HCT116 (cell line): ENCODE results near the gene MYO7B. TPM values are rescaled to one million over a fixed set of nuclear protein-coding genes. Genes with fewer than 3 reads are reported as not detected.

Source experiments
- ATAC-seq: fragments of 200-7000 bp; cut with Tn5 transposase; 2 replicates; pipeline ENCODE4 v1.9.1; 2020; ENCODE audit warnings: mild to moderate bottlenecking, moderate library complexity
- BruUV-seq: library from RNA; stranded (reverse); fragments of 400-500 nt; replicated peaks from 2 replicates; lab custom pipeline; 2021; lab: Mats Ljungman, UMichigan
- CTCF ChIA-PET: fragments of 300-600 bp; sonication (Branson Sonifier 250); formaldehyde crosslinking; loops from one replicate; lab custom pipeline; 2021; ENCODE audit warnings: antibody characterized with exemption; lab: Charles Lee
- POLR2A ChIA-PET: fragments of 300-600, 350-600 bp; sonication (Branson Sonifier 250); formaldehyde crosslinking; loops from one replicate; lab custom pipeline; 2021; ENCODE audit warnings: antibody characterized with exemption; lab: Charles Lee
- RAD21 ChIA-PET, 2 experiments: fragments of 300-600 bp; sonication (Branson Sonifier 250); formaldehyde crosslinking; loops; one replicate each; lab custom pipeline; 2023; ENCODE audit warnings: low total read pairs in 2 of 2; ENCODE audit not compliant: uncharacterized antibody in 2 of 2, unreplicated experiment in 2 of 2, low non-redundant PET in 1 of 2; lab: Charles Lee
- DNase-seq: peaks from one replicate; pipeline ENCODE4 v3.0.0-alpha.2; 2010; ENCODE audit warnings: low read depth, low spot score
- H2AFZ ChIP-seq: fragments of 200-600 bp; shearing (Covaris generic), sonication (generic); 2 replicates; pipeline ENCODE4 v1.6.1; 2017; ENCODE audit warnings: low read depth, mixed run types, mixed read lengths, antibody characterized with exemption, low read length; ENCODE audit not compliant: poor library complexity, severe bottlenecking
- H3K27ac ChIP-seq: 2 replicates; pipeline ENCODE4 v1.5.1; 2012; ENCODE audit warnings: low read depth, low read length
- H3K27me3 ChIP-seq: fragments of 200-600 bp; sonication (generic); 2 replicates; pipeline ENCODE4 v1.6.1; 2016; ENCODE audit warnings: mixed run types, low read length, mixed read lengths; ENCODE audit not compliant: insufficient read depth
- H3K36me3 ChIP-seq, 2 experiments: fragments of 200-500 bp in 1 of 2; fragments of 200-600 bp in 1 of 2; sonication (Bioruptor generic) in 1 of 2; sonication (generic) in 1 of 2; 2 replicates each; pipeline versions ENCODE4 v1.5.1 to v1.6.1; 2014 to 2016; ENCODE audit warnings: low read length in 2 of 2, inconsistent platforms in 1 of 2, mixed read lengths in 1 of 2, mixed run types in 1 of 2; ENCODE audit not compliant: insufficient read depth in 2 of 2, control insufficient read depth in 1 of 2
- H3K4me1 ChIP-seq, 2 experiments: fragments of 200-600 bp in 1 of 2; sonication (generic) in 1 of 2; 2 replicates each; pipeline versions ENCODE4 v1.5.1 to v1.6.1; 2012 to 2017; ENCODE audit warnings: low read length in 2 of 2, inconsistent platforms in 1 of 2, mild to moderate bottlenecking in 1 of 2, mixed read lengths in 1 of 2, mixed run types in 1 of 2, moderate library complexity in 1 of 2; ENCODE audit not compliant: insufficient read depth in 2 of 2, control insufficient read depth in 1 of 2
- H3K4me2 ChIP-seq: fragments of 200-600 bp; sonication (generic); 2 replicates; pipeline ENCODE4 v1.6.1; 2017; ENCODE audit warnings: mixed run types, low read length, mixed read lengths
- H3K4me3 ChIP-seq, 2 experiments: fragments of 200-600 bp in 1 of 2; sonication (generic) in 1 of 2; replicated peaks in 1 of 2; 2 replicates each; pipeline ENCODE4 v1.5.1; 2011 to 2016; ENCODE audit warnings: low read length in 2 of 2, control low read depth in 1 of 2, low read depth in 1 of 2, mild to moderate bottlenecking in 1 of 2, mixed read lengths in 1 of 2, mixed run types in 1 of 2
- H3K79me2 ChIP-seq: fragments of 200-600 bp; sonication (generic); 2 replicates; pipeline ENCODE4 v1.6.1; 2017; ENCODE audit warnings: mild to moderate bottlenecking, mixed run types, low read length, moderate library complexity, mixed read lengths; ENCODE audit not compliant: insufficient read depth
- H3K9ac ChIP-seq: fragments of 200-600 bp; sonication (generic); 2 replicates; pipeline ENCODE4 v1.6.1; 2016; ENCODE audit warnings: low read length, mixed read lengths
- H3K9me2 ChIP-seq: fragments of 200-600 bp; sonication (generic), shearing (Covaris generic); 2 replicates; pipeline ENCODE4 v1.6.1; 2017; ENCODE audit warnings: mixed run types, mild to moderate bottlenecking, moderate library complexity; ENCODE audit not compliant: insufficient read depth
- H3K9me3 ChIP-seq, 2 experiments: fragments of 200-500 bp in 1 of 2; fragments of 200-600 bp in 1 of 2; sonication (Bioruptor generic) in 1 of 2; sonication (generic) in 1 of 2; 2 replicates each; pipeline ENCODE4 v1.6.1; 2014 to 2017; ENCODE audit warnings: low read length in 2 of 2, mixed read lengths in 2 of 2, inconsistent platforms in 1 of 2, low read depth in 1 of 2, mild to moderate bottlenecking in 1 of 2, mixed run types in 1 of 2, moderate library complexity in 1 of 2; ENCODE audit not compliant: control insufficient read depth in 1 of 2, insufficient read depth in 1 of 2
- H4K20me1 ChIP-seq: fragments of 200-600 bp; sonication (generic), shearing (Covaris generic); 2 replicates; pipeline ENCODE4 v1.6.1; 2017; ENCODE audit warnings: mixed run types, mild to moderate bottlenecking, moderate library complexity; ENCODE audit not compliant: insufficient read depth
- ATF3 ChIP-seq: IDR thresholded peaks from 2 replicates; pipeline ENCODE4 v1.6.1; 2012
- CTCF ChIP-seq, 3 experiments: fragments of 200-600 bp in 1 of 3; sonication (generic) in 1 of 3; IDR thresholded peaks in 2 of 3; conservative IDR thresholded peaks in 1 of 3; 2 replicates each; pipeline ENCODE4 v1.5.1; 2012 to 2017; ENCODE audit warnings: low read depth in 2 of 3, low read length in 2 of 3, antibody characterized with exemption in 1 of 3, borderline replicate concordance in 1 of 3, control low read depth in 1 of 3, mild to moderate bottlenecking in 1 of 3, mixed read lengths in 1 of 3, mixed run types in 1 of 3, moderate library complexity in 1 of 3; ENCODE audit not compliant: insufficient read depth in 1 of 3
- POLR2A ChIP-seq: IDR thresholded peaks from 2 replicates; pipeline ENCODE4 v1.7.0; 2011; ENCODE audit warnings: borderline replicate concordance; ENCODE audit not compliant: insufficient read depth, insufficient read length; ENCODE audit errors: extremely low read depth
- intact Hi-C: fragments of 100-400 bp; cut with micrococcal nuclease; formaldehyde crosslinking; loops from 2 replicates; pipeline ENCODE4 v1.10.0; 2022
- total RNA-seq: library from RNA; stranded (reverse); gene quantifications from one replicate; pipeline ENCODE4 v1.2.1, GENCODE V29; 2021; ENCODE audit not compliant: unreplicated experiment
- TF ChIP-seq, protein P1 (sequence below): IDR thresholded peaks from 2 replicates; pipeline ENCODE4 v1.6.1; 2012; ENCODE audit warnings: low read depth

MYO7B gene
- total RNA-seq, 1 experiment from 2014 or later: 0.07 TPM

- DNase-seq: no peak
- H3K9ac ChIP-seq: no peak overlapping the region
- ChIA-PET RAD21 (no interaction called here), CTCF (no interaction called here)
- H3K27ac ChIP-seq: no peak overlapping the region
- no peak overlapping the region for H2AFZ ChIP-seq
- intact Hi-C loops: no loop called here
- no peaks in the 10 kb centered on the region for H3K27me3 ChIP-seq
- H3K36me3 ChIP-seq: no peaks in the 10 kb centered on the region
- no peaks in the 10 kb centered on the region for H3K4me1 ChIP-seq
- BruUV-seq: no TSS peak
- no peaks in the 10 kb centered on the region; a peak in 2 of 4 replicates for H3K9me3 ChIP-seq
- TF ChIP-seq, protein P1, sequence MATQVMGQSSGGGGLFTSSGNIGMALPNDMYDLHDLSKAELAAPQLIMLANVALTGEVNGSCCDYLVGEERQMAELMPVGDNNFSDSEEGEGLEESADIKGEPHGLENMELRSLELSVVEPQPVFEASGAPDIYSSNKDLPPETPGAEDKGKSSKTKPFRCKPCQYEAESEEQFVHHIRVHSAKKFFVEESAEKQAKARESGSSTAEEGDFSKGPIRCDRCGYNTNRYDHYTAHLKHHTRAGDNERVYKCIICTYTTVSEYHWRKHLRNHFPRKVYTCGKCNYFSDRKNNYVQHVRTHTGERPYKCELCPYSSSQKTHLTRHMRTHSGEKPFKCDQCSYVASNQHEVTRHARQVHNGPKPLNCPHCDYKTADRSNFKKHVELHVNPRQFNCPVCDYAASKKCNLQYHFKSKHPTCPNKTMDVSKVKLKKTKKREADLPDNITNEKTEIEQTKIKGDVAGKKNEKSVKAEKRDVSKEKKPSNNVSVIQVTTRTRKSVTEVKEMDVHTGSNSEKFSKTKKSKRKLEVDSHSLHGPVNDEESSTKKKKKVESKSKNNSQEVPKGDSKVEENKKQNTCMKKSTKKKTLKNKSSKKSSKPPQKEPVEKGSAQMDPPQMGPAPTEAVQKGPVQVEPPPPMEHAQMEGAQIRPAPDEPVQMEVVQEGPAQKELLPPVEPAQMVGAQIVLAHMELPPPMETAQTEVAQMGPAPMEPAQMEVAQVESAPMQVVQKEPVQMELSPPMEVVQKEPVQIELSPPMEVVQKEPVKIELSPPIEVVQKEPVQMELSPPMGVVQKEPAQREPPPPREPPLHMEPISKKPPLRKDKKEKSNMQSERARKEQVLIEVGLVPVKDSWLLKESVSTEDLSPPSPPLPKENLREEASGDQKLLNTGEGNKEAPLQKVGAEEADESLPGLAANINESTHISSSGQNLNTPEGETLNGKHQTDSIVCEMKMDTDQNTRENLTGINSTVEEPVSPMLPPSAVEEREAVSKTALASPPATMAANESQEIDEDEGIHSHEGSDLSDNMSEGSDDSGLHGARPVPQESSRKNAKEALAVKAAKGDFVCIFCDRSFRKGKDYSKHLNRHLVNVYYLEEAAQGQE: no peak
- TF ChIP-seq ATF3 (no peak), CTCF (IDR thresholded peaks at IDR 0.05 in 2 of 3, conservative IDR thresholded peaks at IDR 0.05 in 1 of 3; ENCODE audit: borderline replicate concordance in 1 of 3, insufficient read depth in 1 of 3, low read depth in 2 of 3, low read length in 2 of 3) (no peak), POLR2A (no peak)
- TF ChIP-seq, all 23 proteins: peak for 0
- H3K79me2 ChIP-seq: no peaks in the 10 kb centered on the region
- POLR2A ChIA-PET: no interaction called here
- no peaks in the 10 kb centered on the region for H4K20me1 ChIP-seq
- H3K4me3 ChIP-seq: no peak overlapping the region
- no peak overlapping the region for H3K4me2 ChIP-seq
- ATAC-seq: no peak
- no peaks in the 10 kb centered on the region for H3K9me2 ChIP-seq
These were observed 71.3 kb downstream of the MYO7B start for GRCh38 chr2:127606625-127607398.
